NCI-H748 (cell line): Measurements from ENCODE around the gene AGTR2.
"Not testable (repeated sequence)": the region's sequence is repeated elsewhere in the genome, so short reads cannot be mapped to it uniquely, and the experiment has no call there.

Experiments
- DNase-seq: peaks from one replicate; lab custom pipeline; 2025; ENCODE audit not compliant: unreplicated experiment; lab: John Stamatoyannopoulos, UW

Gene AGTR2

GRCh38 chrX:116170511-116170910 is at the start of gene AGTR2:
AGTR2 (plus strand) TSS chrX:116170744; CDS start chrX:116172281, 1,537 bp downstream.
- DNase-seq, result no peak

- DNase-seq, result no peak
Measured at GRCh38 chrX:116135277-116135676, 35.3 kb upstream of the AGTR2 start.

- not testable (repeated sequence) for DNase-seq
Measured at GRCh38 chrX:116141270-116141669, 29.3 kb upstream of the AGTR2 start.

GRCh38 chrX:116142976-116143375 is 27.6 kb upstream of the AGTR2 start:
- DNase-seq, result no peak

- DNase-seq, result peak; percentile 69
Measured at GRCh38 chrX:116172976-116173375, 2.4 kb downstream of the AGTR2 start.

GRCh38 chrX:116181300-116181699 is 10.8 kb downstream of the AGTR2 start:
- DNase-seq, result no peak

GRCh38 chrX:116185163-116185562 is 14.6 kb downstream of the AGTR2 start:
- DNase-seq, result no peak

- no peak for DNase-seq
Measured at GRCh38 chrX:116194649-116195048, 24.1 kb downstream of the AGTR2 start.

GRCh38 chrX:116198235-116198634 is 27.7 kb downstream of the AGTR2 start:
- DNase-seq, result no peak

- peak; percentile 1 for DNase-seq
Measured at GRCh38 chrX:116198810-116199209, 28.3 kb downstream of the AGTR2 start.

- peak; percentile 46 for DNase-seq
Measured at GRCh38 chrX:116204932-116205331, 34.4 kb downstream of the AGTR2 start.

- DNase-seq, result no peak
Measured at GRCh38 chrX:116213262-116213661, 42.7 kb downstream of the AGTR2 start.

- DNase-seq, result not testable (repeated sequence)
Measured at GRCh38 chrX:116217080-116217479, 46.5 kb downstream of the AGTR2 start.
